ENCODE measurements around the gene NCDN.

- TF ChIP-seq CTCF (IDR thresholded peaks at IDR 0.05; ENCODE audit: borderline replicate concordance, extremely low read depth, low read length, poor library complexity, severe bottlenecking): no peak
- no peak for TF ChIP-seq EZH2 (IDR thresholded peaks at IDR 0.05; ENCODE audit: borderline replicate concordance, low read depth, low read length, severe bottlenecking)
Measured at GRCh38 chr1:35576061-35576765, 18.6 kb downstream of the NCDN start.
